ENCODE measurements around the gene SPTBN5. TPM values are rescaled to one million over a fixed set of nuclear protein-coding genes. Genes with fewer than 3 reads are reported as not detected.

SPTBN5 gene
- polyA plus RNA-seq, 1 donor from 2014 or later = 0.01 TPM

DNA sequence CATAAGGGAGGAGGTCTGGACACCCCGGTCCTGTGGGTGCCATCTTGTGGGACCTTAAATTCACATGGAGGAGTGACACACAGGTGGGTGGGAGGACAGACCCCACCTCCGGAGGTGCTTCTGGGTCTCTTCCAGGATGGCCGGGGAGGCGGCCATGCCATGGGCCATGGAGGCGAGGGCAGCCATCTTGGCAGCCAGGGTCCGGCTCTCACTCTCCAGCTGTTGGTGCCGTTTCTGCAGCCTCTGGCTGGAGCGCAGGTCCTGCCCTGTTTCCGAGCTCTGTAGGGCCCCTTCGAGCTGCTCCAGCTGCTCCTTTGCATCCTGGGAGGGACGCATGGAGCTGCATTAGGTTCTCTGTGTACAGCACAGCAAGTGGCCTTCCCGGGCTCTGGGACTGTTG is 19.1 kb downstream of the SPTBN5 start:
- no peaks in the 10 kb centered on the region for H3K9me2 ChIP-seq (ENCODE audit: insufficient read depth, low read length)
- H4K20me1 ChIP-seq (ENCODE audit: insufficient read depth) = no peaks in the 10 kb centered on the region
- H3K36me3 ChIP-seq (ENCODE audit: insufficient read depth, low read length) = no peaks in the 10 kb centered on the region
- TF ChIP-seq, protein P1, sequence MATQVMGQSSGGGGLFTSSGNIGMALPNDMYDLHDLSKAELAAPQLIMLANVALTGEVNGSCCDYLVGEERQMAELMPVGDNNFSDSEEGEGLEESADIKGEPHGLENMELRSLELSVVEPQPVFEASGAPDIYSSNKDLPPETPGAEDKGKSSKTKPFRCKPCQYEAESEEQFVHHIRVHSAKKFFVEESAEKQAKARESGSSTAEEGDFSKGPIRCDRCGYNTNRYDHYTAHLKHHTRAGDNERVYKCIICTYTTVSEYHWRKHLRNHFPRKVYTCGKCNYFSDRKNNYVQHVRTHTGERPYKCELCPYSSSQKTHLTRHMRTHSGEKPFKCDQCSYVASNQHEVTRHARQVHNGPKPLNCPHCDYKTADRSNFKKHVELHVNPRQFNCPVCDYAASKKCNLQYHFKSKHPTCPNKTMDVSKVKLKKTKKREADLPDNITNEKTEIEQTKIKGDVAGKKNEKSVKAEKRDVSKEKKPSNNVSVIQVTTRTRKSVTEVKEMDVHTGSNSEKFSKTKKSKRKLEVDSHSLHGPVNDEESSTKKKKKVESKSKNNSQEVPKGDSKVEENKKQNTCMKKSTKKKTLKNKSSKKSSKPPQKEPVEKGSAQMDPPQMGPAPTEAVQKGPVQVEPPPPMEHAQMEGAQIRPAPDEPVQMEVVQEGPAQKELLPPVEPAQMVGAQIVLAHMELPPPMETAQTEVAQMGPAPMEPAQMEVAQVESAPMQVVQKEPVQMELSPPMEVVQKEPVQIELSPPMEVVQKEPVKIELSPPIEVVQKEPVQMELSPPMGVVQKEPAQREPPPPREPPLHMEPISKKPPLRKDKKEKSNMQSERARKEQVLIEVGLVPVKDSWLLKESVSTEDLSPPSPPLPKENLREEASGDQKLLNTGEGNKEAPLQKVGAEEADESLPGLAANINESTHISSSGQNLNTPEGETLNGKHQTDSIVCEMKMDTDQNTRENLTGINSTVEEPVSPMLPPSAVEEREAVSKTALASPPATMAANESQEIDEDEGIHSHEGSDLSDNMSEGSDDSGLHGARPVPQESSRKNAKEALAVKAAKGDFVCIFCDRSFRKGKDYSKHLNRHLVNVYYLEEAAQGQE (IDR thresholded peaks at IDR 0.05; ENCODE audit: borderline replicate concordance) = no peak
- TF ChIP-seq SMC3 (conservative IDR thresholded peaks at IDR 0.05; ENCODE audit: poor library complexity) (no peak), RAD21 (conservative IDR thresholded peaks at IDR 0.05) (no peak), TAF1 (IDR thresholded peaks at IDR 0.05; ENCODE audit: low read depth) (no peak), POLR2AphosphoS5 (IDR thresholded peaks at IDR 0.05) (no peak), EP300 (conservative IDR thresholded peaks at IDR 0.05; ENCODE audit: poor library complexity, severe bottlenecking) (no peak), MXI1 (conservative IDR thresholded peaks at IDR 0.05; ENCODE audit: poor library complexity, severe bottlenecking) (no peak), EZH2 (IDR thresholded peaks at IDR 0.05; ENCODE audit: borderline replicate concordance, insufficient read depth, low read length, poor library complexity, severe bottlenecking) (no peak)
- TF ChIP-seq, protein P2, sequence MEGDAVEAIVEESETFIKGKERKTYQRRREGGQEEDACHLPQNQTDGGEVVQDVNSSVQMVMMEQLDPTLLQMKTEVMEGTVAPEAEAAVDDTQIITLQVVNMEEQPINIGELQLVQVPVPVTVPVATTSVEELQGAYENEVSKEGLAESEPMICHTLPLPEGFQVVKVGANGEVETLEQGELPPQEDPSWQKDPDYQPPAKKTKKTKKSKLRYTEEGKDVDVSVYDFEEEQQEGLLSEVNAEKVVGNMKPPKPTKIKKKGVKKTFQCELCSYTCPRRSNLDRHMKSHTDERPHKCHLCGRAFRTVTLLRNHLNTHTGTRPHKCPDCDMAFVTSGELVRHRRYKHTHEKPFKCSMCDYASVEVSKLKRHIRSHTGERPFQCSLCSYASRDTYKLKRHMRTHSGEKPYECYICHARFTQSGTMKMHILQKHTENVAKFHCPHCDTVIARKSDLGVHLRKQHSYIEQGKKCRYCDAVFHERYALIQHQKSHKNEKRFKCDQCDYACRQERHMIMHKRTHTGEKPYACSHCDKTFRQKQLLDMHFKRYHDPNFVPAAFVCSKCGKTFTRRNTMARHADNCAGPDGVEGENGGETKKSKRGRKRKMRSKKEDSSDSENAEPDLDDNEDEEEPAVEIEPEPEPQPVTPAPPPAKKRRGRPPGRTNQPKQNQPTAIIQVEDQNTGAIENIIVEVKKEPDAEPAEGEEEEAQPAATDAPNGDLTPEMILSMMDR (IDR thresholded peaks at IDR 0.05; ENCODE audit: poor library complexity, severe bottlenecking) = no peak
- H3F3A ChIP-seq (ENCODE audit: insufficient read depth, low read length, poor library complexity, severe bottlenecking) = no peaks in the 10 kb centered on the region
- H3K4me2 ChIP-seq (ENCODE audit: low read length) = no peak overlapping the region
- no peak overlapping the region for H3K4me3 ChIP-seq (ENCODE audit: low read length)
- H2AFZ ChIP-seq (ENCODE audit: low read depth, low read length) = no peak overlapping the region
- H3K9ac ChIP-seq (ENCODE audit: low read length) = no peak overlapping the region
- H3K27me3 ChIP-seq (ENCODE audit: insufficient read depth, low read depth, low read length) = no peaks in the 10 kb centered on the region
- H3K9me3 ChIP-seq (ENCODE audit: low read length) = no peaks in the 10 kb centered on the region
- no peaks in the 10 kb centered on the region for H3K79me2 ChIP-seq (replicated peaks; ENCODE audit: insufficient read depth, low read length)
- no peak overlapping the region for H3K27ac ChIP-seq (ENCODE audit: low read length)

DNA sequence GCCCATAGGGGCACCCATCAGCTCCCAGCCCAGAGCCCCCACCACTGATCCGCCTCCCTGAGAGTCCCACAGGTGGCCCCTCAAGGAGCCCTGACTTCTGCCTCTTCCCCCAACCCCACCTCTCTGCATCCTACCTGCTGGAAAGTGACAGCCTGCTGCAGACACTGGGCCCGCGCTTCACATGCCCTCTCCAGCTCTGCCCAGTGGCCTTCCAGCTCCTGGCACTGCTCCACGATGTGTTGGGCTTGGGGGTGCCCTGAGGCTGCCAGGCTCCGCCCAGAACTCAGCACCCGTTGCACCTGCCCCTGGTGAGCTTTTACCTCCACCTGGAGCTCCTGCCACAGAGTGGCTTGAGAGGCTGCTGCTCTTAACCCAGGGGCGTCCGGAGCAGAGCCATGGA is 20.1 kb downstream of the SPTBN5 start:
- Histone ChIP-seq H4K20me1 (ENCODE audit: insufficient read depth) (no peaks in the 10 kb centered on the region), H3K27me3 (ENCODE audit: insufficient read depth, low read depth, low read length) (no peaks in the 10 kb centered on the region), H3K9me3 (ENCODE audit: low read length) (no peaks in the 10 kb centered on the region), H3K79me2 (replicated peaks; ENCODE audit: insufficient read depth, low read length) (no peaks in the 10 kb centered on the region), H3K4me2 (ENCODE audit: low read length) (no peak overlapping the region), H3K27ac (ENCODE audit: low read length) (no peak overlapping the region), H3K4me3 (ENCODE audit: low read length) (no peak overlapping the region), H3K9me2 (ENCODE audit: insufficient read depth, low read length) (no peaks in the 10 kb centered on the region), H2AFZ (ENCODE audit: low read depth, low read length) (no peak overlapping the region), H3K9ac (ENCODE audit: low read length) (no peak overlapping the region), H3F3A (ENCODE audit: insufficient read depth, low read length, poor library complexity, severe bottlenecking) (no peaks in the 10 kb centered on the region), H3K36me3 (ENCODE audit: insufficient read depth, low read length) (no peaks in the 10 kb centered on the region)
- TF ChIP-seq, protein P1 (IDR thresholded peaks at IDR 0.05; ENCODE audit: borderline replicate concordance) = no peak
- TF ChIP-seq MXI1 (conservative IDR thresholded peaks at IDR 0.05; ENCODE audit: poor library complexity, severe bottlenecking) (no peak), EZH2 (IDR thresholded peaks at IDR 0.05; ENCODE audit: borderline replicate concordance, insufficient read depth, low read length, poor library complexity, severe bottlenecking) (no peak), POLR2AphosphoS5 (IDR thresholded peaks at IDR 0.05) (no peak), RAD21 (conservative IDR thresholded peaks at IDR 0.05) (no peak), TAF1 (IDR thresholded peaks at IDR 0.05; ENCODE audit: low read depth) (no peak), SMC3 (conservative IDR thresholded peaks at IDR 0.05; ENCODE audit: poor library complexity) (no peak), EP300 (conservative IDR thresholded peaks at IDR 0.05; ENCODE audit: poor library complexity, severe bottlenecking) (no peak)
- TF ChIP-seq, protein P2 (IDR thresholded peaks at IDR 0.05; ENCODE audit: poor library complexity, severe bottlenecking) = no peak
